Fibroblast of mammary gland (primary cell): ENCODE data around the gene ARHGEF28.
A peak's percentile ranks its signal among the peaks of the same experiment; 100 is the strongest.

Experiments used
- DNase-seq: peaks from one replicate; pipeline ENCODE4 v3.0.0-alpha.2; 2010; ENCODE audit warnings: low read depth
- H3K4me3 ChIP-seq: 2 replicates; pipeline ENCODE4 v1.5.1; 2011; ENCODE audit warnings: low read depth, mild to moderate bottlenecking, low read length, moderate library complexity; ENCODE audit not compliant: control insufficient read depth
- CTCF ChIP-seq: conservative IDR thresholded peaks from 2 replicates; pipeline ENCODE4 v1.5.1; 2011; ENCODE audit warnings: low read depth, low read length, inconsistent platforms; ENCODE audit not compliant: control insufficient read depth, insufficient read depth

The ARHGEF28 gene

GRCh38 chr5:73899916-73900315 is 273.9 kb downstream of the ARHGEF28 start:
- no peak overlapping the region for H3K4me3 ChIP-seq
- no peak for TF ChIP-seq CTCF
- no peak for DNase-seq

GRCh38 chr5:73900566-73900965 is 274.6 kb downstream of the ARHGEF28 start:
- no peak for DNase-seq
- TF ChIP-seq CTCF: no peak
- H3K4me3 ChIP-seq: no peak overlapping the region

GRCh38 chr5:73901043-73901442 is 275.0 kb downstream of the ARHGEF28 start:
- no peak for TF ChIP-seq CTCF
- peak; percentile 87 for DNase-seq

GRCh38 chr5:73901455-73901854 is 275.5 kb downstream of the ARHGEF28 start:
- DNase-seq: no peak
- no peak overlapping the region for H3K4me3 ChIP-seq
- TF ChIP-seq CTCF: no peak

More at GRCh38 chr5:73901043-73901442, 275.0 kb downstream of the ARHGEF28 start:
- H3K4me3 ChIP-seq: no peak overlapping the region

GRCh38 chr5:73902327-73903051 is 276.5 kb downstream of the ARHGEF28 start:
- peak; percentile 69 for TF ChIP-seq CTCF
- H3K4me3 ChIP-seq: no peak overlapping the region
- peak; percentile 74 for DNase-seq

- TF ChIP-seq CTCF: no peak
- no peak overlapping the region for H3K4me3 ChIP-seq
- no peak for DNase-seq
Measured at GRCh38 chr5:73903169-73903568, 277.2 kb downstream of the ARHGEF28 start.

GRCh38 chr5:73906277-73906676 is 280.3 kb downstream of the ARHGEF28 start:
- TF ChIP-seq CTCF: no peak
- DNase-seq: no peak
- no peak overlapping the region for H3K4me3 ChIP-seq
